Omental fat pad (tissue), 4 donors: ENCODE data around the gene PSME3. TPM values are rescaled to one million over a fixed set of nuclear protein-coding genes. Genes with fewer than 3 reads are reported as not detected.
"Not testable (repeated sequence)": the region's sequence is repeated elsewhere in the genome, so short reads cannot be mapped to it uniquely, and the experiment has no call there.

Source experiments
- ATAC-seq: fragments of 150-250 bp; one replicate; pipeline ENCODE4 v1.9.1; 2016; ENCODE audit warnings: mild to moderate bottlenecking, moderate library complexity; ENCODE audit not compliant: low FRiP score
- DNase-seq: peaks from one replicate; pipeline ENCODE4 v3.0.0-alpha.2; 2019; ENCODE audit warnings: low spot score
- total RNA-seq, 4 donors: library from RNA; depleted of rRNA; stranded (reverse); fragments of >200 nt; gene quantifications; one replicate each; pipeline ENCODE4 v1.1.0, GENCODE V29; 2016
- TF ChIP-seq, protein P1 (sequence below), 3 donors: fragments of 450-650 bp; IDR thresholded peaks; one replicate each; pipeline ENCODE4 v1.5.1; 2016 to 2017; ENCODE audit warnings: antibody characterized with exemption in 3 of 3, mild to moderate bottlenecking in 3 of 3, moderate library complexity in 2 of 3

Gene PSME3
- total RNA-seq, 4 donors from 2014 or later, result 72.1 to 122 (median 77.8) TPM

DNA sequence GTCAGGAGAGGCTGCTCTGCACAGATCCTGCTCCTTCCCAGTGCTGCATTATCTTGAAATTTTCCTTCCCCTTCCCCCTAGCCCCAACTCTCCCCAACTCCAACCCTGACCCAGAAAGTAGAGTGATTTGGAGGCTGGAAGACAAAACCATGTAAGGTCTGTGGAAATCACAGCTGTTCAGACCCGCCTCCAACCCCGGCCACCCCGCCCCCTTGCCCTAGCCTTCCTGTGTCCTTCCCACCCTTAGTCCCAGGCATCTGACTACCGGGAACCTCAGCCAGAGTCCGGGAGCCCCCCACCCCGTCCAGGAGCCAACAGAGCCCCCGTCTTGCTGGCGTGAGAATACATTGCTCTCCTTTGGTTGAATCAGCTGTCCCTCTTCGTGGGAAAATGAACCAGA, 17.8 kb downstream of the PSME3 start, which contains the start of gene AOC3:
TSS of gene AOC3 (plus strand) at position 246 of the 400 bp plus-strand sequence. CDS start at position 391, 145 bp downstream.
- ATAC-seq (peak; percentile 39), DNase-seq (no peak)
- TF ChIP-seq, protein P1, sequence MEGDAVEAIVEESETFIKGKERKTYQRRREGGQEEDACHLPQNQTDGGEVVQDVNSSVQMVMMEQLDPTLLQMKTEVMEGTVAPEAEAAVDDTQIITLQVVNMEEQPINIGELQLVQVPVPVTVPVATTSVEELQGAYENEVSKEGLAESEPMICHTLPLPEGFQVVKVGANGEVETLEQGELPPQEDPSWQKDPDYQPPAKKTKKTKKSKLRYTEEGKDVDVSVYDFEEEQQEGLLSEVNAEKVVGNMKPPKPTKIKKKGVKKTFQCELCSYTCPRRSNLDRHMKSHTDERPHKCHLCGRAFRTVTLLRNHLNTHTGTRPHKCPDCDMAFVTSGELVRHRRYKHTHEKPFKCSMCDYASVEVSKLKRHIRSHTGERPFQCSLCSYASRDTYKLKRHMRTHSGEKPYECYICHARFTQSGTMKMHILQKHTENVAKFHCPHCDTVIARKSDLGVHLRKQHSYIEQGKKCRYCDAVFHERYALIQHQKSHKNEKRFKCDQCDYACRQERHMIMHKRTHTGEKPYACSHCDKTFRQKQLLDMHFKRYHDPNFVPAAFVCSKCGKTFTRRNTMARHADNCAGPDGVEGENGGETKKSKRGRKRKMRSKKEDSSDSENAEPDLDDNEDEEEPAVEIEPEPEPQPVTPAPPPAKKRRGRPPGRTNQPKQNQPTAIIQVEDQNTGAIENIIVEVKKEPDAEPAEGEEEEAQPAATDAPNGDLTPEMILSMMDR (IDR thresholded peaks at IDR 0.05), result no peak

DNA sequence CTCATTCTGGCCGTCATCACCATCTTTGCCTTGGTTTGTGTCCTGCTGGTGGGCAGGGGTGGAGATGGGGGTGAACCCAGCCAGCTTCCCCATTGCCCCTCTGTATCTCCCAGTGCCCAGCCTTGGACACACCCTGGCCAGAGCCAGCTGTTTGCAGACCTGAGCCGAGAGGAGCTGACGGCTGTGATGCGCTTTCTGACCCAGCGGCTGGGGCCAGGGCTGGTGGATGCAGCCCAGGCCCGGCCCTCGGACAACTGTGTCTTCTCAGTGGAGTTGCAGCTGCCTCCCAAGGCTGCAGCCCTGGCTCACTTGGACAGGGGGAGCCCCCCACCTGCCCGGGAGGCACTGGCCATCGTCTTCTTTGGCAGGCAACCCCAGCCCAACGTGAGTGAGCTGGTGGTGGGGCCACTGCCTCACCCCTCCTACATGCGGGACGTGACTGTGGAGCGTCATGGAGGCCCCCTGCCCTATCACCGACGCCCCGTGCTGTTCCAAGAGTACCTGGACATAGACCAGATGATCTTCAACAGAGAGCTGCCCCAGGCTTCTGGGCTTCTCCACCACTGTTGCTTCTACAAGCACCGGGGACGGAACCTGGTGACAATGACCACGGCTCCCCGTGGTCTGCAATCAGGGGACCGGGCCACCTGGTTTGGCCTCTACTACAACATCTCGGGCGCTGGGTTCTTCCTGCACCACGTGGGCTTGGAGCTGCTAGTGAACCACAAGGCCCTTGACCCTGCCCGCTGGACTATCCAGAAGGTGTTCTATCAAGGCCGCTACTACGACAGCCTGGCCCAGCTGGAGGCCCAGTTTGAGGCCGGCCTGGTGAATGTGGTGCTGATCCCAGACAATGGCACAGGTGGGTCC, 18.4 kb downstream of the PSME3 start:
- ATAC-seq, DNase-seq: not testable (repeated sequence)

GRCh38 chr17:42852351-42852750, 19.2 kb downstream of the PSME3 start:
- ATAC-seq (no peak), DNase-seq (no peak)
- TF ChIP-seq, protein P1 (IDR thresholded peaks at IDR 0.05), result no peak

DNA sequence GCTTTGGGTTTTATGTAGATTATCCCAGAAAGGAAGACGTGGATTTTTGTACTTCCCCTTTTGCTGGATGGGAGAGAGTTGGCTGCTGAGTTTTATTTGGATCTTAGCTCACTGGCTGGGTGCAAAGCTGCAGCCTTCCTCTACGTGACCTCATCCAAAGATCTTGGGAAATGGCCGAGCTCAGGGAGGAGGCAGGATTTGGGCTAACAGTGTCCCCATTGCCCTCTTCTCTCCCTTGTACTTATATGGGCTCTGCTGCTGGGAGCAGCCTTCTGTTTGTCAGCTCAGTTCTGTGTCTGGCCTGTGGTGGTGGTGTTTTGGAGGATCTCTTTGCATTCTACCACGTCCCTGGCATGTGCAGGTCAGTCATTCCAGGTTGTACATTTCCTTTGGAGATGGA, 19.8 kb downstream of the PSME3 start:
- DNase-seq (no peak), ATAC-seq (no peak)
- TF ChIP-seq, protein P1 (IDR thresholded peaks at IDR 0.05), result no peak

- DNase-seq (no peak), ATAC-seq (no peak)
- TF ChIP-seq, protein P1 (IDR thresholded peaks at IDR 0.05), result no peak
Measured at GRCh38 chr17:42853597-42853967, 20.4 kb downstream of the PSME3 start.

DNA sequence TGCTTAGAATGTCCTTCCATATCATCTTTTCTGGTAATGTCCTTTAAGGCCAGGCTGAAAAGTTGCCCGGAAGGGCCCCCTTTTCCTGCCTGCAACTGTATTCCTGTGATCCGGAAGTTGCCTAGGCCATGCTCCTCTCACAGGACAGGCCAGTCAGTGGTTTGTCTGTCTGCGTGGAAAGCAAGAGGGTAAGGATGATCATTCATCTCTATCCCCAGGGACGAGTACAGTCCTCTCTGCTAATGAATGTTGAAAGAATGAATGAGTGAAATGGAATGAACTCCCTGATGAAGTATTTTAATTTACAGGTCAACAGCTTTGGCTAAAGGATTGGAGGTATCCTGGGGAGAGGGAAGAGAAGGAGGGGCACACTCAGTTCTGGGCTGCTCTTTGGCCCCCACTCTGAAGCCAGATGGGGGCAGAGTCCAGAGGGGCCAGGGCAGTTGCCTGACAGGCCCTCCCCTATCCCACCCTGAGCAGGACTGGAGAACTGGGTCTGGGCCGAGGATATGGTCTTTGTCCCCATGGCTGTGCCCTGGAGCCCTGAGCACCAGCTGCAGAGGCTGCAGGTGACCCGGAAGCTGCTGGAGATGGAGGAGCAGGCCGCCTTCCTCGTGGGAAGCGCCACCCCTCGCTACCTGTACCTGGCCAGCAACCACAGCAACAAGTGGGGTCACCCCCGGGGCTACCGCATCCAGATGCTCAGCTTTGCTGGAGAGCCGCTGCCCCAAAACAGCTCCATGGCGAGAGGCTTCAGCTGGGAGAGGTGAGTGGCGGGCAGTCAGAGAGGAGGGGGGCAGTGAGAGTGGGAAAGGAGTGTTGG, 21.0 kb downstream of the PSME3 start:
- ATAC-seq, result no peak
- no peak for DNase-seq
- TF ChIP-seq, protein P1 (IDR thresholded peaks at IDR 0.05), result no peak

DNA sequence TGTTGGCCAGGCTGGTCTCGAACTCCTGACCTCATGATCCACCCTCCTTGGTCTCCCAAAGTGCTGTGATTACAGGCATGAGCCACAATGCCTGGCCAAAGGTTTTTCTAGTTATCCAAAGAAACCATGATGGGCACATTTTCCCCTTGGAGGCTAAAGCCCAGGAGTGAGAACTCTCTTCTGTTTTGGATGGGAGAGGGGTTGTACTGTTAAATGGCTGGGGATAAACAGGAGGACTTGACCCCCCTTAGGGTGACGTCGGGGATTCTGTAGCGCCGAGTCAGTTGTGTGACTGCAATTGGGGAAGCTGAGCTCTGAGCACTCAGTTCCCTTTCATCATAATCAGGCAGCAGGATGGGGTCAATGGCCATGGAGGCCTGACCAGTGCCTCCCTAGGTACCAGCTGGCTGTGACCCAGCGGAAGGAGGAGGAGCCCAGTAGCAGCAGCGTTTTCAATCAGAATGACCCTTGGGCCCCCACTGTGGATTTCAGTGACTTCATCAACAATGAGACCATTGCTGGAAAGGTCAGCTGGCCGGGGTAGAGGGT, 21.9 kb downstream of the PSME3 start:
- ATAC-seq (no peak), DNase-seq (no peak)
- TF ChIP-seq, protein P1 (IDR thresholded peaks at IDR 0.05), result no peak

- not testable (repeated sequence) for ATAC-seq
Measured at GRCh38 chr17:42856093-42856492, 22.9 kb downstream of the PSME3 start.

GRCh38 chr17:42856516-42856915, 23.3 kb downstream of the PSME3 start:
- not testable (repeated sequence) for DNase-seq, ATAC-seq

More at GRCh38 chr17:42856093-42856492, 22.9 kb downstream of the PSME3 start:
- DNase-seq, result not testable (repeated sequence)
